HG02852 (cell line): ENCODE data around the gene UBE2U.

Experiments used
- ATAC-seq: cut with Tn5 transposase; IDR thresholded peaks from one replicate; pipeline ENCODE4 v1.9.1; 2021; ENCODE audit warnings: mild to moderate bottlenecking, moderate library complexity; ENCODE audit not compliant: unreplicated experiment

UBE2U gene

DNA sequence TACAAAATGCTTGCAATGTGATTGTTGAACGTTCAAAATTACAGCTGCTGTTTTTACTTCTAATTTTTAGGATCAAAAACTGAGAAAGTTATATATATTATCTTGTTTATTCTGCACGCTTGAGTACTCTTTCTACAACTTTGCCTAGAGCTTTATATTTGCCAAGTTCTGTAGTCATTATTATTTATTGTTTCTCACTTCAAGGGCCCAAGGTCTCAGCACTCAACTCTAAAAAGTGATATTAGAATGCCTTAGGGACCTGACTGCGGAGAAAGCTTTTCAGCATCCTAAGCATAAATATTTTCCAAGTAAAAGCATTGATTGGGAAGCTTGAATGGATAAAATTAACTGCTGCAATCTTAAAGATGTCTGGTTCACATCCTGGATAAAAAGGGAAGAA, 83.6 kb downstream of the UBE2U start:
- ATAC-seq = no peak

DNA sequence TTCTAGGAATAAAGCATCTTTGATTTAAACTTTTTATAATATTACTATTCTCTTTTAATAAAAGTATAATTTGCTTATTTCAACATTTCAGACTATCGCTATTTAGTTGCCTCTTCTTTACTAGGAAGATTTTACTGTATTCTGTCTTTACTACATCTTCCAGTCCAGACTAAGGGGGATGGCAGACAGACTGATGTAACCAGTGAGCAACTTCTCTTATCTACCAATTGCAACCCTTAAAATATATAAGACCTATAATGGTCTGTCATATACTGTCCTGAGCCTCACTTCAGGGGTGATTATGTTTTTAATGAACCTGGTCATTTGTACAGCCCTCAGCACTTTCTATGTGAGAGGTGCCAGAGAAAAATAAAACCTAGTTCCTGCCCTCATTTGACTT, 87.0 kb downstream of the UBE2U start:
- no peak for ATAC-seq

DNA sequence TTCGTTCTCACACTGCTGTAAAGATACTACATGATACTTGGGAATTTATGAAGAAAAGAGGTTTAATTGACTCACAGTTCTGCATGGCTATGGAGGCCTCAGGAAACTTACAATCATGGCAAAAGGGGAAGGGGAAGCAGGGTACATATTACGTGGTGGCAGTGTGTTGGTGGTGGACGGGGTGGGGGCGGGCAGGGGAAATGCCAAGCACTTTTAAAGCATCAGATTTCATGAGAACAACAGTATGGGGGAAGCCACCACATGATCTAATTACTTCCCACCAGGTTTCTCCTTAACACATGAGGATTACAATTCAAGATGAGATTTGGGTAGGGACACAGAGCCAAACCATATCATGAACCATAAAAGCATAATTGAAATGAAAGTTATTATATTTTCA, 88.5 kb downstream of the UBE2U start:
- ATAC-seq = no peak

DNA sequence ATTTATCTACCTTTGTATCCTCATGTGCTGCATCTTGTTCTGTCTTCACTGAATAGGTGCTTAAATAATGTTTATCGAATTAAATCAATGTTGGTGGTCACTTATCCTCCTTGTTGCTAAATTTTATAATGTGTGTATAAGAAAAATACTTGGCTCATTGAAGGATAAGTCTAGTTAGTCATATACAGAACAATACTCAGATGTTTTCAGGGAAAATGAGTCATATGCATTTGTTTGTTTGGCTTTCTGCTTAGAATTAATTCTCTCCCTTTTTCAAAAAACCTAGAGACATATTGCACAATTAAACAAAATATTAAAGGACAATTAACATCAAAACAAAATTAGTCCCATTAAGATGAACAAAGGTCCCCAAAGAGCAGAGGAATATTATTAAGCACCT, 89.0 kb downstream of the UBE2U start:
- no peak for ATAC-seq

DNA sequence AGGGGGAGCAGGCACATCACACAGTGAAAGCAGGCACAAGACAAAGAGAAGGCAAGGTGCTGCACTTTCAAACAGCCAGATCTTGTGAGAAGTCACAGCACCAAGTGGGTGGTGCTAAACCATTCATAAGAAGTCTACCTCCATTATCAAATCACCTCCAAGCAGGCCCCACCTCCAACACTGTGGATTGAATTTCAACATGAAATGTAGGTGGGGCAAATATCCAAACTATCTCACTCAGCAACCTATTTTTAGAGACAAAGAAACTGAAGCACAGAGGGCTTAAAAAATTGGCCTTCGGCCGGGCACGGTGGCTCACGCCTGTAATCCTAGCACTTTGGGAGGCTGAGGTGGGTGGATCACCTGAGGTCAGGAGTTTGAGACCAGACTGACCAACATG, 90.4 kb downstream of the UBE2U start:
- ATAC-seq = no peak

DNA sequence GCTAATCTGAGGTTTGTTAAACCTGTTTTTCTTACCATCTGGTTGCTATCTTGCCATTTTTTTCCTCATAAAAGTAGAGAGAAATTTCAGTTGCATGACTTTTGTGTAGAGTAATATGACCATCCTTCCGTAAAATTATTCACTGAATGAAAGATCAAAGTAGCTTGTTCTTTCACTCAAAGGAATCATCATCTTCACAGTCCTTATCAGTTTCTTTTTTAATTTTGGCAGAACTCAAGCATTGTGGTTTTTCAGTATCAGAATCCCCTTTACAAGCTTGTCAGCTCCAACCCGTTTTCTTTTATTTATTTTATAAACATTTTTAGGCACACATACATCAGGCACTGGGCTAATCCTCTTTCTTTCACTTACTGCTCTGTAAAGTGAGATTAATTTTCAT, 91.7 kb downstream of the UBE2U start:
- ATAC-seq = no peak

DNA sequence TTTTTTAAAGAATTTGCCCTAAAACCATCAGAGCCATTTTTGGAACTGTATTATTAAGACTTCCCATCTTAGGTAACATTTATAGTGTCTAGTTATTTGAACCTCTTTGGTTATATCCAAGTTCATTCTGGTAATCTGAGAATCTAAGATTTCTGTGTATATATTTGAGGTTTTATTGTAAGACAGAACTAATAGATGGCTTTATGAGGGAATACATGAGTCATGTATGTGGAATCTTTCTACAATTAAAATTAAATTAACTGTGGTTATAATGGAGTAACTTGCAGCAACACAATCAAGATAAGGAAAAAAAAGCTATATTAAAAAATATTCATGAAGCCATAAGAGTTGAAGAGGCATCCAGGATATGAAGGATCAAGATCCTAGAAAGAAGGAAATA, 92.1 kb downstream of the UBE2U start:
- ATAC-seq = no peak

DNA sequence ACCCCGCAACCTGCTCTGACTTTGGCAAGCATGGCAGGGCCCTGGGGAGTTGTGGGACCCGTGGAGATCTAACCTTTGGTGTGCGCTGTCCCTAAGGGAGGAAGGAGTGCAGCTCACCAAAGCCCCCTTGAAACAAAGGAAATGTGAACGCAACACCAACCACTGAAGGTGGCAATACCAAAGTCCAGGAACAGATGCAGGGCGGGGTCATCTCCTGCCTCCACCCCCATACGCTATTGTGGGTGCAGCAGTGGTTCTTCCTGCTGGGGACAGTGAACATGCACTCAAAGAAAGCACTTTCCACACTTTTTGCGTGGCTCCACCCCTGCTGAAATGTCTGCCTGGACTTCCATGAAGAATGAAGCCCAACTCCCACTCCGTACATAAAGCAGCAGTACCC, 93.0 kb downstream of the UBE2U start:
- no peak for ATAC-seq

DNA sequence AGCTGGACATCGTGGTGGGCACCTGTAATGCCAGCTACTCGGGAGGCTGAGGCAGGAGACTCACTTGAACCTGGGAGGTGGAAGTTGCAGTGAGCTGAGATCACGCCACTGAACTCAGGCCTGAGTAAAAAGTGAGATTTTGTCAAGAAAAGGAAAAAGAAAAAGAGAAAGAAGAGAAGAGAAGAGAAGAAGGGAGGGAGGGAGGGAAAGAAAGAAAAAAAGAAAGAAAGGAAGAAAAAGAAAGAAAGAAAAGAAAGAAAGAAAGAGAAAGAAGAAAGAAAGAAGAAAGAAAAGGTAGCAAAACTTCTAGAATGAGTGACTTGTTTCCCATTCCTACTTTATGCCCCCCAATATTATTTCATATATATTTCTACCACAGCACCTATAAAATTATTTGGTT, 98.8 kb downstream of the UBE2U start:
- no peak for ATAC-seq

DNA sequence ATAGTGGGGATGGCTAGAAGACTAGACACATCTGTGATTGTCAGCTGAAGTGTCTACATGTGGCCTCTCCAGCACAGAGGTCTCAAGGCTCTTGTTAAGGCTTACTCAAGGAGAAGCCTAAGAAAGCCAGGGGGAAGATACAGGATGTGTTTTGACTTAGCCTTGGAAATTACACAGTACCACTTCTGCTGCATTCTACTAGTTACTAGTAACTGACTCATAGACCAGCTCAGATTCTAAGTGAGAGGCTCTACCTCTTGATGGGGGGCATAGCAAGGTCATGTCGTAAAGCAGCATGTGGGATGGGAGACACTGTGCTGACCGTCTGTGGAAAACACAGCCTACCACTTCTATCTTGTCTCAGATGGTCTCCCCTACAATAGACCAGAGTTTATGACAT, 99.5 kb downstream of the UBE2U start:
- ATAC-seq = no peak

DNA sequence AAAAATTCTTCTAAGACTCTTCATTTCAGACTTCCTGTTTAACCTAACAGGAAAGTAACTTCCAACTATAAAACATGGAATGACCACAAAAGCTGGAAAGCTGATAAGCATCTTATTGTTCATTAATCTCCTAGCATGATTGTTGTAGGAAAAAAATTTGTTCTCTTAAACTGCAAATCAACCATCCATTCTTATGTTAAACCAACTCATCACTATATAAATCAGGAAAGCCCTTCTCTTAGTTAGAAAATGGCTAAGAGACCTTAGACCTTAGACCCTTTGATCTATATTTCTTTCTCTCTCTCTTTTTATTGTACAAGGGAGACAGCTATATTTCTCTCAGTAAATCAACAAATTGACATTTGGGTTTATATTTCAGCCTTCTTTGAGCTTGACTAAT, 101.4 kb downstream of the UBE2U start:
- no peak for ATAC-seq

DNA sequence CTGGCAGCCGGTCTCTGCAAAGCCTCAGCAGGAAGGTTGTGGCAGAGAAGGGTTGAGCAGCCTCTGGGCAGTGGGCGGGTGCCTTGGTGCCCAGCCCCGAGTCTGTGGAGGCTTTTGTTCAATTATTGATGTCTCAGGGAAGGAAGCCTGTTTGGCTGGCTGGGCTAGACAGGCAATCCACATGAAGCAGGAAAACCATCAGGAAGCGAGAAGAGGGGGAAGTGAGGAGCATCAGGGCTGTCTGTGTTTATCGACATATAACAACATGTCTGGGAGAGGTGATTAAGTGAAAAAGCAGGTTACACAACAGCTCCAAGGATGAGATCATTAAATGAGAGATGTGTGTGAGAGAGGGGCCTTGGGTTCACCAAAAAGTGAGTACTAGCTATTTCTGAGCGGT, 105.4 kb downstream of the UBE2U start:
- no peak for ATAC-seq

DNA sequence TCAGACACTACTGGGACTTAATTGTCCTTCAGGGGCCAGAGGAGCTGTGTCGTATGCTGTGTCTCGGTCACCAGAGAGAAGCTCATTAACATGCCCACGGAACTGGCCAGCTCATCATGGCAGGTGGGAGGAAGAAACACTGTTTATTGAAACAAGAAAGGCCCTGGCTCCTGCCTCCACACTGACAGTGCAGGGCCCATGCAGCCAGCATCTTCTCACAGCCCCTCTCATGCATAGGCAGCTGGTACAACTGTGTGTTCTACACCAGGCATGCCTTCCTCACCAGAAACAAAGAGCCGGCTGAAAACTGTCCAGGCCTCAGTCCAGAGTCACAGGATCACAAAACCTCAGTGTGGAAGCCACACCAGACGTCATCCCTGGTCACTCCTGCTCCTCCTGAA, 106.0 kb downstream of the UBE2U start:
- no peak for ATAC-seq

DNA sequence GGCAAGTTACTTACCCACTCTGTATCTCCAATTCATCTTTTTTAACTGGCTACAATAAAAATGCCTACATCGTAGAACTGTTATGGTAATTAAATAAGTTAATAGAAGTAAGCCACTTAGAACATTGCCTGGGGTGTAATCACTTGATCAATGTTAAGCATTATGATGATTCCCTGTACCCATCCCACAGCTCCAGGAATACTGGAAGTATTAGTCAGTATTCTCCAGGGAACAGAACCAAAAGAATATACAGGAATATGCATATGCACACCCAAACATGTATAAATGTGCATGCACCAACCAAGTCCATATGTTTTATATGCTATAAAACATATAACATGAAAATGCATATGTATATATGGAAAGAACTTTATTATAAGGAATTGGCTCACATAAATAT, 107.3 kb downstream of the UBE2U start:
- no peak for ATAC-seq

DNA sequence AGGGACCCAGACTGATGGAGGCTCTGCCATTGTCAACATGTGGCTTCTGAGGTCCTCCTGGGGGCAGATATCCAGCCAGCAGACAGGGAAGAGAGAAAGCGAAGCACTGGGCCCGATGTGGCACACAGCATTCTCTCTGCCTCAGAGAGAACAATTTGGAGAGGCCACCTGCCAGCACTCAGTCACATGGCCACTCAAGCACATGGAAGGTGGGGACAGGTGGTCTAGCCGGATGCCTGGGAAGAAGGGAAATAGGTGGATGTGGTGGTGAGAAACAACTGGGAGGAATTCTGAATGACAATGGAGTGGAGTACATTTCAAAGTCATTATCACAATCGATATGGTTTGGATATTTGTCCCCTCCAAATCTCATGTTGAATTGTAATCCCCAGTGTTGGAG, 109.0 kb downstream of the UBE2U start:
- ATAC-seq = no peak

DNA sequence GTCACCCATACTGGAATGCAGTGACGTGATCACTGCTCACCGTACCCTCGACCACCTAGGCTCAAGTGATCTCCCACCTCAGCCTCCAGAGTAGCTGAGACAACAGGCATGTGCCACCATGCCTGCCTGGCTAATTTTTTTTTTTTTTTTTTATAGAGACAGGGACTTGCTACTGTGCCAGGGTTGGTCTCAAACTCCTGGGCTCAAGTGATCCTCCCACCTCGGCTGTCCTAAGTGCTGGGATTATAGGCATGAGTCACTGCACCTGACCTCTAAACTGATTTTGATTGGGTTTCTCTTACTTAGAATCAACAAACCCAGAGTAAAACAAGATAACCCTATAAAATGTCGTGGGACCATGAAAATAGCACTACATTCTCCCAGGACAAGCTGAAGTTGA, 112.0 kb downstream of the UBE2U start:
- no peak for ATAC-seq
